Measurements from ENCODE around the gene GNAS-AS1. TPM values are rescaled to one million over a fixed set of nuclear protein-coding genes. Genes with fewer than 3 reads are reported as not detected.

The GNAS-AS1 gene
- total and polyA plus RNA-seq, 10 of the 15 experiments (the other 5 are each of a cell fraction or from before 2014, with no cell fraction given), result 0.06 to 2.7 (median 1.2) TPM

- TF ChIP-seq ZZZ3 (IDR thresholded peaks at IDR 0.05; ENCODE audit: control insufficient read depth, insufficient read length, low read depth), result no peak
Observed at GRCh38 chr20:58819921-58820320, 30.8 kb downstream of the GNAS-AS1 start (continued).

- POLR2A ChIA-PET, result no interaction called here
- DNase-seq (ENCODE audit: low read depth, low spot score), result peak; percentile 3
- CTCF ChIA-PET, result no interaction called here
- TF ChIP-seq STAT1 (conservative IDR thresholded peaks at IDR 0.05) (no peak), YY1 (IDR thresholded peaks at IDR 0.05; ENCODE audit: low read depth, low read length) (no peak), ZNF274 (IDR thresholded peaks at IDR 0.05; ENCODE audit: insufficient read depth, insufficient read length) (no peak), POLR2AphosphoS2 (IDR thresholded peaks at IDR 0.05; ENCODE audit: low read depth, low read length) (no peak), CREM (IDR thresholded peaks at IDR 0.05; ENCODE audit: low read depth) (no peak), REST (IDR thresholded peaks at IDR 0.05; ENCODE audit: low read depth, low read length) (no peak), BRCA1 (IDR thresholded peaks at IDR 0.05; ENCODE audit: low read depth, low read length) (no peak), CHD2 (IDR thresholded peaks at IDR 0.05; ENCODE audit: borderline replicate concordance, low read depth, low read length) (no peak), RUNX3 (IDR thresholded peaks at IDR 0.05; ENCODE audit: low read length) (peak; percentile 86), ATF7 (IDR thresholded peaks at IDR 0.05; ENCODE audit: low read depth) (no peak), CTCF (IDR thresholded peaks at IDR 0.05 in 2 of 3, conservative IDR thresholded peaks at IDR 0.05 in 1 of 3; ENCODE audit: control insufficient read depth in 2 of 3, extremely low read depth in 1 of 3, insufficient read depth in 1 of 3, low read depth in 3 of 3, low read length in 3 of 3) (no peak), NFXL1 (IDR thresholded peaks at IDR 0.05; ENCODE audit: borderline replicate concordance) (no peak)
- TF ChIP-seq, protein P1, sequence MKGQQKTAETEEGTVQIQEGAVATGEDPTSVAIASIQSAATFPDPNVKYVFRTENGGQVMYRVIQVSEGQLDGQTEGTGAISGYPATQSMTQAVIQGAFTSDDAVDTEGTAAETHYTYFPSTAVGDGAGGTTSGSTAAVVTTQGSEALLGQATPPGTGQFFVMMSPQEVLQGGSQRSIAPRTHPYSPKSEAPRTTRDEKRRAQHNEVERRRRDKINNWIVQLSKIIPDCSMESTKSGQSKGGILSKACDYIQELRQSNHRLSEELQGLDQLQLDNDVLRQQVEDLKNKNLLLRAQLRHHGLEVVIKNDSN (IDR thresholded peaks at IDR 0.05; ENCODE audit: borderline replicate concordance, extremely low read length, insufficient read depth, low read depth, low read length), result no peak
- TF ChIP-seq, protein P2, sequence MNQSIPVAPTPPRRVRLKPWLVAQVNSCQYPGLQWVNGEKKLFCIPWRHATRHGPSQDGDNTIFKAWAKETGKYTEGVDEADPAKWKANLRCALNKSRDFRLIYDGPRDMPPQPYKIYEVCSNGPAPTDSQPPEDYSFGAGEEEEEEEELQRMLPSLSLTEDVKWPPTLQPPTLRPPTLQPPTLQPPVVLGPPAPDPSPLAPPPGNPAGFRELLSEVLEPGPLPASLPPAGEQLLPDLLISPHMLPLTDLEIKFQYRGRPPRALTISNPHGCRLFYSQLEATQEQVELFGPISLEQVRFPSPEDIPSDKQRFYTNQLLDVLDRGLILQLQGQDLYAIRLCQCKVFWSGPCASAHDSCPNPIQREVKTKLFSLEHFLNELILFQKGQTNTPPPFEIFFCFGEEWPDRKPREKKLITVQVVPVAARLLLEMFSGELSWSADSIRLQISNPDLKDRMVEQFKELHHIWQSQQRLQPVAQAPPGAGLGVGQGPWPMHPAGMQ (IDR thresholded peaks at IDR 0.05; ENCODE audit: borderline replicate concordance), result no peak
Observed at GRCh38 chr20:58818586-58819285, 32.0 kb downstream of the GNAS-AS1 start.

More at GRCh38 chr20:58818586-58819285, 32.0 kb downstream of the GNAS-AS1 start:
- no peaks in the 10 kb centered on the region for H3K9me3 ChIP-seq (replicated peaks; ENCODE audit: control insufficient read depth, insufficient read depth, low read length)
- peak; percentile 60 for ATAC-seq
- peaks cover 0 to 2% of the 10 kb centered on the region in 2 experiments; a peak in 2 of 4 replicates for H3K36me3 ChIP-seq (ENCODE audit: control insufficient read depth in 2 of 2, insufficient read depth in 2 of 2, low read length in 1 of 2)
- no peak overlapping the region for H3K4me3 ChIP-seq
- H3K4me2 ChIP-seq (ENCODE audit: control insufficient read depth, insufficient read depth), result no peak overlapping the region
- no peak for FAIRE-seq
- H3K27ac ChIP-seq (ENCODE audit: control insufficient read depth, insufficient read depth), result no peak overlapping the region
- in situ Hi-C loops (cut with MboI) (no loop called here), intact Hi-C loops (cut with micrococcal nuclease; ENCODE audit: unreplicated experiment) (no loop called here)
- RAD21 ChIA-PET (ENCODE audit: unreplicated experiment), result interaction anchor here (0.5 kb wide), 1 partner anchor 44 kb away, joined by 3 read pairs; no protein-coding TSS in a partner anchor
- no peaks in the 10 kb centered on the region for H3K27me3 ChIP-seq (replicated peaks in 1 of 2; ENCODE audit: control insufficient read depth in 2 of 2, insufficient read depth in 2 of 2, low read length in 1 of 2)
- WGBS (ENCODE audit: insufficient coverage, insufficient replicate concordance, low lambda C conversion rate, missing lambda C conversion rate), result 38% methylated on average over 8 of the region's 8 CpGs
- H4K20me1 ChIP-seq (ENCODE audit: control insufficient read depth, insufficient read depth), result no peaks in the 10 kb centered on the region
- H2AFZ ChIP-seq (ENCODE audit: control insufficient read depth, low read depth, low read length), result no peak overlapping the region
- no TSS peak for BruUV-seq (replicated peaks)
- H3K79me2 ChIP-seq (ENCODE audit: control insufficient read depth, insufficient read depth, low read length), result no peaks in the 10 kb centered on the region
- H3K9ac ChIP-seq (ENCODE audit: control insufficient read depth, insufficient read depth, low read length), result no peak overlapping the region
- no peaks in the 10 kb centered on the region for H3K4me1 ChIP-seq (ENCODE audit: control insufficient read depth, insufficient read depth, low read length)
- SMC1A ChIA-PET (ENCODE audit: uncharacterized antibody, unreplicated experiment), result no interaction called here
